OCI-LY3 (cell line): ENCODE results near the gene UGP2.

Source experiments
- CTCF ChIP-seq: fragments of 200-600, 300-600 bp; sonication (generic); IDR thresholded peaks from 2 replicates; pipeline ENCODE4 v1.5.1; 2014; ENCODE audit warnings: antibody characterized with exemption, low read length, low read depth
- EZH2phosphoT487 ChIP-seq: fragments of 200-600 bp; shearing (Covaris generic); IDR thresholded peaks from 2 replicates; pipeline ENCODE4 v1.6.1; 2018; ENCODE audit warnings: antibody characterized with exemption, mixed run types, low read depth

- TF ChIP-seq CTCF (no peak), EZH2phosphoT487 (no peak)
Observed at GRCh38 chr2:63840081-63840784, 1.5 kb upstream of the UGP2 start.
